ENCODE results near the gene DIPK1C. TPM values are rescaled to one million over a fixed set of nuclear protein-coding genes. Genes with fewer than 3 reads are reported as not detected.

The DIPK1C gene
- total RNA-seq, 1 experiment from 2014 or later: not detected

GRCh38 chr18:74388227-74388626, 68.9 kb downstream of the DIPK1C start:
- no peak for DNase-seq (ENCODE audit: low spot score)

- DNase-seq (ENCODE audit: low spot score): no peak
Measured at GRCh38 chr18:74387383-74387782, 69.7 kb downstream of the DIPK1C start.

Other genes starting within 250 kb of the DIPK1C start
- 8.6 and 10.6 TPM in 2 replicates for gene CYB5A, start 165.3 kb downstream of the DIPK1C start, total RNA-seq (2014; rRNA removed; shearing (Covaris generic))
- gene C18orf63, start 141.5 kb downstream of the DIPK1C start, total RNA-seq (2014; rRNA removed; shearing (Covaris generic)): not detected in 2 replicates
- 42.9 and 57.3 TPM in 2 replicates for gene CNDP2, start 39.1 kb upstream of the DIPK1C start, total RNA-seq (2014; rRNA removed; shearing (Covaris generic))
- not detected in 2 replicates for gene CNDP1, start 77.2 kb upstream of the DIPK1C start, total RNA-seq (2014; rRNA removed; shearing (Covaris generic))
- gene ZNF407, start 140.6 kb upstream of the DIPK1C start, total RNA-seq (2014; rRNA removed; shearing (Covaris generic)): 3.5 and 5.6 TPM in 2 replicates

Measured in H4 (cell line).